Endothelial cell of umbilical vein (primary cell): Measurements from ENCODE around the gene TMEM225B.
"Not testable (repeated sequence)": the region's sequence is repeated elsewhere in the genome, so short reads cannot be mapped to it uniquely, and the experiment has no call there.

Experiments used
- CTCF ChIP-seq, 2 donors: IDR thresholded peaks; 1 replicate in 1 of 2; 2 replicates in 1 of 2; pipeline ENCODE4 v1.5.1; 2011; ENCODE audit warnings: low read length in 2 of 2, mild to moderate bottlenecking in 2 of 2, moderate library complexity in 2 of 2, control low read depth in 1 of 2, inconsistent platforms in 1 of 2, low read depth in 1 of 2; ENCODE audit not compliant: insufficient read depth in 1 of 2; ENCODE audit errors: extremely low read depth in 1 of 2
- EZH2 ChIP-seq: IDR thresholded peaks from 2 replicates; pipeline ENCODE4 v1.6.1; 2012; ENCODE audit warnings: borderline replicate concordance, low read depth, mild to moderate bottlenecking, moderate library complexity, low read length, inconsistent platforms; ENCODE audit not compliant: severe bottlenecking
- POLR2A ChIP-seq: IDR thresholded peaks from 2 replicates; pipeline ENCODE4 v1.6.1; 2012; ENCODE audit warnings: low read depth, mild to moderate bottlenecking, control low read depth, low read length
- POLR2AphosphoS5 ChIP-seq: IDR thresholded peaks from 2 replicates; pipeline ENCODE4 v1.6.1; 2012; ENCODE audit warnings: low read depth, mild to moderate bottlenecking, control low read depth, low read length, moderate library complexity; ENCODE audit not compliant: insufficient read depth

- not testable (repeated sequence) for TF ChIP-seq POLR2A; CTCF (IDR thresholded peaks at IDR 0.05; ENCODE audit: extremely low read depth in 1 of 2, insufficient read depth in 1 of 2, low read depth in 1 of 2, low read length in 2 of 2); POLR2AphosphoS5; EZH2
These were observed 17.2 kb upstream of the TMEM225B start for GRCh38 chr7:99580778-99581332.
